ENCODE data around the gene MGAT4C. TPM values are rescaled to one million over a fixed set of nuclear protein-coding genes. Genes with fewer than 3 reads are reported as not detected.

MGAT4C gene
- total and polyA plus RNA-seq, 8 donors: under 0.01 to 4.0 (median 0.06) TPM; not detected in 2

DNA sequence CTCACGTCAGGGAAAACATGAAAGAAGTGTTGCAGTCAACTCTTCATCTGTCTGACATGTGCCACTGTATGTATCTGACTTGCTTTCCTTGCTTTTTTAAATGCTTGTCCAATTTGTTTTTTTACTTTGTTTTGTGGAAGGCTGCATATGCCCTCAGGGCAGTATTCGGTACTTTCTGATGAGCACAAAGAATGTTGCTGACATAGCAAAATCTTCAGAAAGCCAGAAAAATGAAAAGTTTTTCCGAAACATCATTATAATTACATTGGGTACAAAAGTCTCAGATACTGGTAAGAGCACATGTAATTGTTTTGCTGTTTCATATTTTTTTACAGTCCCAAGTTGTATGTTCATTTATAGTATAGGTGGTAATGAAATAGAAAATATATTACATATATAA lies 237.8 kb downstream of the MGAT4C start:
- DNase-seq: no peak
- H3K4me1 ChIP-seq: no peaks in the 10 kb centered on the region

GRCh38 chr12:86015026-86015425 lies 241.2 kb downstream of the MGAT4C start:
- no peaks in the 10 kb centered on the region for H3K4me1 ChIP-seq
- intact Hi-C loops (cut with DNase I; ENCODE audit: low total_unique reads): no loop called here

More for the DNA sequence above, 237.8 kb downstream of the MGAT4C start:
- WGBS, 5 donors: 64 to 86% (median 71%) methylated on average over 3 of the region's 3 CpGs
- H3K9me3 ChIP-seq: no peaks in the 10 kb centered on the region
- no peak overlapping the region for H3K27ac ChIP-seq
- no peaks in the 10 kb centered on the region for H3K27me3 ChIP-seq
- no peak for TF ChIP-seq POLR2AphosphoS5 (IDR thresholded peaks at IDR 0.05)
- TF ChIP-seq EP300 (IDR thresholded peaks at IDR 0.05): no peak
- no peak for TF ChIP-seq CTCF (IDR thresholded peaks at IDR 0.05)
- TF ChIP-seq POLR2A (IDR thresholded peaks at IDR 0.05): no peak
- no peak overlapping the region for H3K4me3 ChIP-seq
- intact Hi-C loops (cut with DNase I; ENCODE audit: low total_unique reads): no loop called here
- no peaks in the 10 kb centered on the region for H3K36me3 ChIP-seq

GRCh38 chr12:86006727-86007126 lies 249.5 kb downstream of the MGAT4C start:
- Histone ChIP-seq H3K4me3 (no peak overlapping the region), H3K36me3 (no peaks in the 10 kb centered on the region), H3K27ac (no peak overlapping the region), H3K9me3 (no peaks in the 10 kb centered on the region), H3K4me1 (no peaks in the 10 kb centered on the region), H3K27me3 (no peaks in the 10 kb centered on the region)
- intact Hi-C loops (cut with DNase I; ENCODE audit: low total_unique reads): no loop called here
- no peak for DNase-seq
- TF ChIP-seq POLR2A (IDR thresholded peaks at IDR 0.05) (no peak), CTCF (IDR thresholded peaks at IDR 0.05) (no peak), POLR2AphosphoS5 (IDR thresholded peaks at IDR 0.05) (no peak), EP300 (IDR thresholded peaks at IDR 0.05) (no peak)

More at GRCh38 chr12:86015026-86015425, 241.2 kb downstream of the MGAT4C start:
- TF ChIP-seq EP300 (IDR thresholded peaks at IDR 0.05) (no peak), POLR2AphosphoS5 (IDR thresholded peaks at IDR 0.05) (no peak), POLR2A (IDR thresholded peaks at IDR 0.05) (no peak), CTCF (IDR thresholded peaks at IDR 0.05) (no peak)
- no peaks in the 10 kb centered on the region for H3K27me3 ChIP-seq
- DNase-seq: no peak
- no peaks in the 10 kb centered on the region for H3K9me3 ChIP-seq
- no peaks in the 10 kb centered on the region for H3K36me3 ChIP-seq
- H3K27ac ChIP-seq: no peak overlapping the region
- 83 to 85% (median 84%) methylated on average over 5 of the region's 5 CpGs for WGBS, 5 donors
- no peak overlapping the region for H3K4me3 ChIP-seq

GRCh38 chr12:85998074-85998473 lies 258.1 kb downstream of the MGAT4C start:
- Histone ChIP-seq H3K36me3 (no peaks in the 10 kb centered on the region), H3K27me3 (no peaks in the 10 kb centered on the region), H3K27ac (no peak overlapping the region), H3K9me3 (peaks cover 3 to 35% (median 22%) of the 10 kb centered on the region in 4 donors), H3K4me1 (no peaks in the 10 kb centered on the region), H3K4me3 (no peak overlapping the region)
- DNase-seq: no peak
- intact Hi-C loops (cut with DNase I; ENCODE audit: low total_unique reads): no loop called here
- 76 to 92% (median 85%) methylated on average over 2 of the region's 2 CpGs for WGBS, 5 donors
- TF ChIP-seq EP300 (IDR thresholded peaks at IDR 0.05) (no peak), POLR2A (IDR thresholded peaks at IDR 0.05) (no peak), POLR2AphosphoS5 (IDR thresholded peaks at IDR 0.05) (no peak), CTCF (IDR thresholded peaks at IDR 0.05) (no peak)

Measured in stomach (tissue), 9 donors.